GM23338 (cell line): ENCODE measurements around the gene HNRNPC.

ENCODE experiments used
- EZH2 ChIP-seq: fragments of 200-600 bp; sonication (generic); IDR thresholded peaks from one replicate; pipeline ENCODE4 v1.8.0; 2017; ENCODE audit warnings: antibody characterized with exemption, mild to moderate bottlenecking, low read depth; ENCODE audit not compliant: unreplicated experiment
- POLR2AphosphoS5 ChIP-seq: IDR thresholded peaks from 2 replicates; pipeline ENCODE4 v1.6.1; 2016; ENCODE audit warnings: antibody characterized with exemption, low read depth
- TF ChIP-seq, protein P1 (sequence below), 2 experiments: fragments of 200-600 bp in 1 of 2; sonication (generic) in 1 of 2; conservative IDR thresholded peaks; 2 replicates each; pipeline versions ENCODE4 v1.5.1 to v1.6.1; 2016 to 2017; ENCODE audit warnings: antibody characterized with exemption in 2 of 2, low read depth in 2 of 2, mild to moderate bottlenecking in 2 of 2, moderate library complexity in 1 of 2

DNA sequence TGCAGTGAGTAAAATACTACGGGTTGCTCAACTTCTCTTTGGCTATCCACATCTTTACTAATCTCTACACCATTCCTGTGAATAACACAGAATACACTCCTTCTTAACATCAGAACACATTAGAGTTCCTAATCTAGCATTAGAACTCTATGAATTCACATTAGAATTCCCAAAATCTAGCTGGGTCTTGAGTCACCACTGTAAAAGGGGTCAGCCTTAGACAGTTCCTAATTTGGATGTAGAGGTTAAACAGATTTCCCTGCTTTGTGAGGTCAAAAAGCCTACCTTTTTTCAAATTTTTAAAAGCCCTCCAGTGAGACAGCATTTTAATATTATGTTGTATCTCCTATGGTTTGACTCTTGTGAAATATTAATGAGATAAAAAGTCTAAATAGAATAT, 7.4 kb downstream of the HNRNPC start:
- TF ChIP-seq, protein P1, sequence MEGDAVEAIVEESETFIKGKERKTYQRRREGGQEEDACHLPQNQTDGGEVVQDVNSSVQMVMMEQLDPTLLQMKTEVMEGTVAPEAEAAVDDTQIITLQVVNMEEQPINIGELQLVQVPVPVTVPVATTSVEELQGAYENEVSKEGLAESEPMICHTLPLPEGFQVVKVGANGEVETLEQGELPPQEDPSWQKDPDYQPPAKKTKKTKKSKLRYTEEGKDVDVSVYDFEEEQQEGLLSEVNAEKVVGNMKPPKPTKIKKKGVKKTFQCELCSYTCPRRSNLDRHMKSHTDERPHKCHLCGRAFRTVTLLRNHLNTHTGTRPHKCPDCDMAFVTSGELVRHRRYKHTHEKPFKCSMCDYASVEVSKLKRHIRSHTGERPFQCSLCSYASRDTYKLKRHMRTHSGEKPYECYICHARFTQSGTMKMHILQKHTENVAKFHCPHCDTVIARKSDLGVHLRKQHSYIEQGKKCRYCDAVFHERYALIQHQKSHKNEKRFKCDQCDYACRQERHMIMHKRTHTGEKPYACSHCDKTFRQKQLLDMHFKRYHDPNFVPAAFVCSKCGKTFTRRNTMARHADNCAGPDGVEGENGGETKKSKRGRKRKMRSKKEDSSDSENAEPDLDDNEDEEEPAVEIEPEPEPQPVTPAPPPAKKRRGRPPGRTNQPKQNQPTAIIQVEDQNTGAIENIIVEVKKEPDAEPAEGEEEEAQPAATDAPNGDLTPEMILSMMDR (conservative IDR thresholded peaks at IDR 0.05; ENCODE audit: low read depth in 2 of 2): no peak
- no peak for TF ChIP-seq EZH2
- TF ChIP-seq POLR2AphosphoS5: no peak
